HG03196 (cell line): ENCODE results near the gene SLC12A1.

Experiments
- ATAC-seq: cut with Tn5 transposase; IDR thresholded peaks from one replicate; pipeline ENCODE4 v1.9.1; 2021; ENCODE audit not compliant: unreplicated experiment

The SLC12A1 gene

GRCh38 chr15:48345516-48345915 is 139.4 kb downstream of the SLC12A1 start:
- no peak for ATAC-seq

- peak; percentile 56 for ATAC-seq
Observed at GRCh38 chr15:48352474-48353072, 146.5 kb downstream of the SLC12A1 start.
